Activated CD8-positive, alpha-beta T cell treated with anti-CD3 and anti-CD28 coated beads for 36 hours (primary cell): Measurements from ENCODE around the gene NRDE2. TPM values are rescaled to one million over a fixed set of nuclear protein-coding genes. Genes with fewer than 3 reads are reported as not detected.

Experiments used
- ATAC-seq: fragments of 200-7000 bp; cut with Tn5 transposase; one replicate; pipeline ENCODE4 v1.10.0; 2021; ENCODE audit warnings: mild to moderate bottlenecking, moderate library complexity
- CTCF ChIA-PET: fragments of 350-600 bp; sonication (Branson Sonifier 250); formaldehyde crosslinking; loops from one replicate; lab custom pipeline; 2021; ENCODE audit warnings: antibody characterized with exemption; lab: Charles Lee
- POLR2A ChIA-PET: fragments of 350-600 bp; sonication (Branson Sonifier 250); formaldehyde crosslinking; loops from one replicate; lab custom pipeline; 2021; ENCODE audit warnings: antibody characterized with exemption; lab: Charles Lee
- DNase-seq: peaks from one replicate; pipeline ENCODE4 v3.0.0-alpha.2; 2020
- H3K27ac Mint-ChIP-seq: one replicate; pipeline ENCODE4 v1.8.0; 2021; ENCODE audit warnings: mild to moderate bottlenecking, mixed read lengths
- H3K27me3 Mint-ChIP-seq: one replicate; pipeline ENCODE4 v1.8.0; 2021; ENCODE audit warnings: mixed read lengths
- H3K36me3 Mint-ChIP-seq: one replicate; pipeline ENCODE4 v1.8.0; 2021; ENCODE audit warnings: low read depth, mixed read lengths
- H3K4me1 Mint-ChIP-seq: one replicate; pipeline ENCODE4 v1.8.0; 2021; ENCODE audit warnings: low read depth, mixed read lengths
- H3K4me3 Mint-ChIP-seq: one replicate; pipeline ENCODE4 v1.8.0; 2021; ENCODE audit warnings: mild to moderate bottlenecking, moderate library complexity, mixed read lengths
- H3K9me3 Mint-ChIP-seq: one replicate; pipeline ENCODE4 v1.8.0; 2021; ENCODE audit warnings: mixed read lengths
- CTCF ChIP-seq: fragments of 200-600 bp; IDR thresholded peaks from one replicate; pipeline ENCODE4 v1.8.0; 2022; ENCODE audit warnings: antibody characterized with exemption, mild to moderate bottlenecking
- intact Hi-C: fragments of 100-400 bp; cut with micrococcal nuclease; formaldehyde crosslinking; loops from one replicate; pipeline ENCODE4 v1.10.0; 2022
- total RNA-seq, 2 experiments: library from RNA; stranded (reverse); gene quantifications; one replicate each; pipeline ENCODE4 v1.2.3, GENCODE V29; 2021

The NRDE2 gene
- total RNA-seq, 2 experiments from 2014 or later: 19.2 to 21.0 TPM

GRCh38 chr14:90308561-90308960 lies 23.2 kb downstream of the NRDE2 start:
- TF ChIP-seq CTCF: no peak
- ATAC-seq (no peak), DNase-seq (no peak)
- POLR2A ChIA-PET: no interaction called here
- Mint-ChIP-seq H3K4me3 (no peak overlapping the region), H3K9me3 (no peaks in the 10 kb centered on the region), H3K27me3 (no peaks in the 10 kb centered on the region), H3K27ac (no peak overlapping the region), H3K4me1 (no peaks in the 10 kb centered on the region), H3K36me3 (peaks cover 31% of the 10 kb centered on the region)
- intact Hi-C loops: no loop called here
- CTCF ChIA-PET: interaction anchor here (0.7 kb wide), 1 partner anchor 652 kb away, joined by 3 read pairs; no protein-coding TSS in a partner anchor

GRCh38 chr14:90305176-90305601 lies 26.6 kb downstream of the NRDE2 start:
- Mint-ChIP-seq H3K4me1 (peaks cover 8% of the 10 kb centered on the region), H3K27ac (no peak overlapping the region), H3K27me3 (no peaks in the 10 kb centered on the region), H3K4me3 (no peak overlapping the region), H3K9me3 (no peaks in the 10 kb centered on the region), H3K36me3 (peaks cover 25% of the 10 kb centered on the region)
- intact Hi-C loops: no loop called here
- POLR2A ChIA-PET: no interaction called here
- TF ChIP-seq CTCF: no peak
- DNase-seq (no peak), ATAC-seq (no peak)
- CTCF ChIA-PET: no interaction called here

GRCh38 chr14:90304502-90304901 lies 27.2 kb downstream of the NRDE2 start:
- POLR2A ChIA-PET: no interaction called here

GRCh38 chr14:90303473-90303872 lies 28.3 kb downstream of the NRDE2 start:
- Mint-ChIP-seq H3K4me3 (no peak overlapping the region), H3K4me1 (peaks cover 8% of the 10 kb centered on the region), H3K27ac (no peak overlapping the region), H3K27me3 (no peaks in the 10 kb centered on the region), H3K9me3 (no peaks in the 10 kb centered on the region), H3K36me3 (peaks cover 16% of the 10 kb centered on the region)
- DNase-seq (no peak), ATAC-seq (no peak)
- intact Hi-C loops: no loop called here
- ChIA-PET CTCF (interaction anchor here (1.2 to 1.5 kb wide), 2 partner anchors 10 to 455 kb away, joined by 3 to 4 read pairs; no protein-coding TSS in a partner anchor), POLR2A (interaction anchor here (0.7 kb wide), 1 partner anchor 25 kb away, joined by 4 read pairs; no protein-coding TSS in a partner anchor)
- TF ChIP-seq CTCF: no peak

More at GRCh38 chr14:90304502-90304901, 27.2 kb downstream of the NRDE2 start:
- Mint-ChIP-seq H3K4me3 (no peak overlapping the region), H3K9me3 (no peaks in the 10 kb centered on the region), H3K27ac (no peak overlapping the region), H3K36me3 (peaks cover 20% of the 10 kb centered on the region), H3K27me3 (no peaks in the 10 kb centered on the region), H3K4me1 (peaks cover 8% of the 10 kb centered on the region)
- DNase-seq (no peak), ATAC-seq (no peak)
- CTCF ChIA-PET: no interaction called here
- no peak for TF ChIP-seq CTCF
- intact Hi-C loops: no loop called here

- POLR2A ChIA-PET: interaction anchor here (1.5 kb wide), 1 partner anchor 16 kb away, joined by 3 read pairs; no protein-coding TSS in a partner anchor
- CTCF ChIA-PET: interaction anchor here (1.2 to 1.5 kb wide), 2 partner anchors 11 to 455 kb away, joined by 3 to 4 read pairs; no protein-coding TSS in a partner anchor
- DNase-seq: no peak
- peak overlapping the region; percentile 12 for H3K27ac Mint-ChIP-seq
- ATAC-seq: no peak
- H3K4me1 Mint-ChIP-seq: peaks cover 8% of the 10 kb centered on the region
- no peaks in the 10 kb centered on the region for H3K9me3 Mint-ChIP-seq
- intact Hi-C loops: no loop called here
- no peaks in the 10 kb centered on the region for H3K27me3 Mint-ChIP-seq
- no peak overlapping the region for H3K4me3 Mint-ChIP-seq
- TF ChIP-seq CTCF: no peak
- peaks cover 10% of the 10 kb centered on the region for H3K36me3 Mint-ChIP-seq
Measured at GRCh38 chr14:90302529-90303303, 29.0 kb downstream of the NRDE2 start.
